Stomach smooth muscle (tissue), 2 donors: ENCODE measurements around the gene ARHGAP10.

Source experiments
- H3K27ac ChIP-seq: one replicate; pipeline ENCODE4 v1.7.0; 2013; ENCODE audit warnings: mild to moderate bottlenecking, low read length, inconsistent platforms
- H3K27me3 ChIP-seq, 2 donors: one replicate each; pipeline ENCODE4 v1.7.0; 2013; ENCODE audit warnings: low read length in 2 of 2; ENCODE audit not compliant: insufficient read depth in 2 of 2, control insufficient read depth in 1 of 2
- H3K36me3 ChIP-seq, 2 donors: one replicate each; pipeline ENCODE4 v1.7.0; 2013; ENCODE audit warnings: low read length in 2 of 2; ENCODE audit not compliant: control insufficient read depth in 2 of 2, insufficient read depth in 2 of 2
- H3K4me1 ChIP-seq: one replicate; pipeline ENCODE4 v1.7.0; 2013; ENCODE audit warnings: low read length; ENCODE audit not compliant: control insufficient read depth, insufficient read depth
- H3K4me3 ChIP-seq, 2 donors: one replicate each; pipeline ENCODE4 v1.7.0; 2013; ENCODE audit warnings: low read length in 2 of 2
- H3K9ac ChIP-seq, 2 donors: one replicate each; pipeline ENCODE4 v1.7.0; 2013; ENCODE audit warnings: low read length in 2 of 2, mild to moderate bottlenecking in 1 of 2
- H3K9me3 ChIP-seq, 2 donors: one replicate each; pipeline ENCODE4 v1.7.0; 2013; ENCODE audit warnings: low read length in 2 of 2; ENCODE audit not compliant: control insufficient read depth in 2 of 2
- donor health status: healthy.
- donor health status: Pancreatic carcinoma.

ARHGAP10 gene

DNA sequence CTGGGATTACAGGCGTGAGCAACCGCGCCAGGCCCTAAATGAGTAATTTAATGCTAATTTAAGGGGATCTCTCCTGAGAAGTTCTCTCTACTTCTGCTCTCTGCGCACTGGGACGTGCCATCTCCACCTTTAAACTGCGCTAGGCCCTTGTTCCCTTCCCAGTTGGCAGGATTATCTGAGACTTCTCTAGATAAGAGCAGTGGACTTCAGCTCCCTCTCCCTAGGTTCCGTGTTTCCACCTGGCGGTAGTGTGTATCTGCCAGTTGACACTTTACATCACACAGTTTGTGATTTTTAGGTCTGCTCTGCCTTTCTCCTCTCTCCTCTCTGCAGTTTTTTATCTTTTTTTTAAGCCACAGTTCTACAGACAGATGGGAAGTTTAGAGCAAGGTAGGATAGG lies 40.2 kb downstream of the ARHGAP10 start:
- Histone ChIP-seq H3K4me3 (peak overlapping the region; percentile 9 to 36), H3K27me3 (no peaks in the 10 kb centered on the region), H3K27ac (peak overlapping the region; percentile 66), H3K9ac (peak overlapping the region in 1 of 2 donors; percentile 8), H3K4me1 (peaks cover 42% of the 10 kb centered on the region), H3K9me3 (no peaks in the 10 kb centered on the region), H3K36me3 (peaks cover 0 to 2% of the 10 kb centered on the region in 2 donors)

DNA sequence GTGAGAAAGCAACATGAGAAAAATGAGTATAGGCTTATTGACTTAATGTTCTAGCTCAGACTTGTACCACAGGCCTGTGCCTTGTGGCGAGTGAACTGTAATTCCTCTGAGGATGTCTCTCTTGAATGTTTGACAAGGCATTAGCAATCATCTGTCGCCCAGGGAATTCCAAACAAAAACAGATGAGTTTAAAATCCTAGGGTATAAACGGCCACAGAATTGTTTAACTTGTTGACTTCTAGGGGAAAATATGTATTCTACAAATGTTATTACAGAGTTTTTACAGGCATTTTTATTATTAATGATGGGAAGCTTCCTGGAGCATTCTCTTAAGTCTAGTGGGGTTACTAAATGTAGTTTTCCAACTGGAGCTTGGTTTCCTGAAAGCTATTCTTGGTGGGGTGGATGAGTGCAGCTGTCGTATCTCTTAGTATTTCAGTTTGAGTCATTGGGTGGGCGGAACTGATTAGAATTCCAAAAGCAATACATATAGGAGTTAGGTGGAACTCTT lies 40.6 kb downstream of the ARHGAP10 start:
- Histone ChIP-seq H3K27ac (peak overlapping the region; percentile 66), H3K9ac (peak overlapping the region in 1 of 2 donors; percentile 8), H3K36me3 (peaks cover 0 to 2% of the 10 kb centered on the region in 2 donors), H3K4me1 (peaks cover 42% of the 10 kb centered on the region), H3K27me3 (no peaks in the 10 kb centered on the region), H3K9me3 (no peaks in the 10 kb centered on the region), H3K4me3 (peak overlapping the region; percentile 9 to 36)

DNA sequence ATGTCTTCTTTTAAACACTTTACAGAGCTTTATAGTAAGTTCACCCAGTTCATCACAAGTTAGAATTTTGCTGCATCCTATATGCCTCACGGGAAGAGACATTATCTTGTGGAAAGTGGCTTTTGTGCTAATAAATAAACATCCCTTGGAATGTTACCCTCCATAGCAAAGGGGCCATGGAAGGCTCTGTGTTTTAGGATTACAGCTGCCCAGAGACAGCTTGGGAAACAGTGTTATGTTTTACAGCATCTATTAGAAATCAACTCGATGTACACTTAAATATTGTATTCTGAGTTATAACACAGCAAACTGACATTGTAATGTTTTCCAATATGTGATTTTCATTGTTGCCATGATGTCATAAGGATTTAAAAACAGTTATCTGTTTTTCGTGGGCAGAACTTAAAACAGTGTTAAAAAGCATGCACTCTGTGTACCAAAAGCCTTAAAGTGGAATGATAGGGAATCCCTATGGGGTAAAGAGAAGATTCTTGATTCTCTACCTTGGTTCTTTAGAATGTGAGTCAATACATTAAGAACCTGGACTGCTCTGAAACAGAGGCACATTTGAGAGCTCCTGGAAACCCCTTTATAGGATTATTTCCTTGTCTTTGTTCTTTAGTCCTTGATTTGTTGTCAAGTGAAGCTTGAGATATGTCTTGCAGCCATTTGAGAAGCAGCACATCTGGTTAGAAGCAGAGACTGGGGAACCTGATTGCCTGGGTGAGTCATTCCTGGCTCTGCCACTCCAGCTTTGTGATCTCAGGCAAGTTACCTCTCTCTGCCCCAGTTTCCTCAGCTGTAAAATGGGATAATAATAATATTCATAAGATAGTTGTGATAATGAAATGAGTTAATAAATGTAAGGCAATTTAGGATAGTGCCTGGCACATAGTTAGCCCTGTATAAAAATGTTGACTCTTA lies 41.6 kb downstream of the ARHGAP10 start:
- Histone ChIP-seq H3K4me1 (peaks cover 45% of the 10 kb centered on the region), H3K9ac (no peak overlapping the region), H3K9me3 (no peaks in the 10 kb centered on the region), H3K27me3 (no peaks in the 10 kb centered on the region), H3K27ac (peak overlapping the region; percentile 19), H3K36me3 (peaks cover 0 to 2% of the 10 kb centered on the region in 2 donors), H3K4me3 (no peak overlapping the region)

DNA sequence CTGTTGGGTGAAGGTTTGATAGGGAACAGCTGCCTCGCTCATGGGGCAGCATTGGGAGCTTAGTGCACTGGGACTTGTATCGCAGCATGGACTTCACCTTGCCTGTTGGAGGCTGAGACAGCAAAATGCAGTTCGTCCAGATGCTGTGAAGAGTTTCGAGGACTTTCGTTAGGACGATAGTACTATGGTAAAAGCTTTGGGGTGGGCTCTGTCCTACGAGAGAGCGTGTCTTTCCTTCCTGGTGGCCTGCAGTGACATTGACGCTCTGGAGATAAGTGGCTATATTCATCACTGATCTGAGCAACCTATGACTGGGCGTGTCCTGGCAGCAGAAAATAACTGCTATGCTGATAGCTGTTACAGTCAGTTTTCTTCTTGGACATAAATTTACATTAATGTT lies 44.8 kb downstream of the ARHGAP10 start:
- Histone ChIP-seq H3K4me1 (peaks cover 48% of the 10 kb centered on the region), H3K36me3 (no peaks in the 10 kb centered on the region), H3K27me3 (no peaks in the 10 kb centered on the region), H3K9me3 (no peaks in the 10 kb centered on the region), H3K9ac (no peak overlapping the region), H3K27ac (no peak overlapping the region), H3K4me3 (no peak overlapping the region)

DNA sequence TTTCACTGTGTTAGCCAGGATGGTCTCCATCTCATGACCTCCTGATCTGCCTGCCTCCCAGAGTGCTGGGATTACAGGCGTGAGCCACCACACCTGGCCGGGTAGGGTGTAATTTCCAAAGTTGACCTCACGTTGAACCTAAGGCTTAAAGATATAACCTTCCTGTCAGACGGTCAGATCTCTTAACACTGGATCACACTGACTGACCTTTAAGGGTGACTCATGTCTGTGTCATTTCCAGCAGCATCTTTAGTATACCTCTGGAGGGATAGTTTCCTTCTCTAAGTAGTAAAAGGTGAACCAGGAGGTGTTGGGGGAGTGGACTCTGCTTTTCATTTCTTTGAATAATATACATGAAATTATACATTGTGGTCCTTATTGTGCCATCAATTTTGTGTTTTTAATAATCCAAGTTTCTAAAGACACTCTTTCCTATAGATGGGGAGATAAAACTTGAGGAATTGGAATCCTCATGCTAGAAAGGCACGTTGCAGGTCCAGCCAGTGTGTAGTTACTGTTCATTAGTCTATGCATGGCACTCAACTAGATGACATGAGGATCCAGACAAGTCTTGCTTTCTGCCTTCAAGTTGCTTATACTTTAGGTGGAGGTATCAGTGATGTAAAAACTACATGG lies 45.7 kb downstream of the ARHGAP10 start:
- H3K4me1 ChIP-seq: peaks cover 40% of the 10 kb centered on the region
- no peaks in the 10 kb centered on the region for H3K27me3 ChIP-seq
- no peak overlapping the region for H3K27ac ChIP-seq
- no peak overlapping the region for H3K9ac ChIP-seq
- H3K4me3 ChIP-seq: no peak overlapping the region
- H3K9me3 ChIP-seq: no peaks in the 10 kb centered on the region
- H3K36me3 ChIP-seq: no peaks in the 10 kb centered on the region

DNA sequence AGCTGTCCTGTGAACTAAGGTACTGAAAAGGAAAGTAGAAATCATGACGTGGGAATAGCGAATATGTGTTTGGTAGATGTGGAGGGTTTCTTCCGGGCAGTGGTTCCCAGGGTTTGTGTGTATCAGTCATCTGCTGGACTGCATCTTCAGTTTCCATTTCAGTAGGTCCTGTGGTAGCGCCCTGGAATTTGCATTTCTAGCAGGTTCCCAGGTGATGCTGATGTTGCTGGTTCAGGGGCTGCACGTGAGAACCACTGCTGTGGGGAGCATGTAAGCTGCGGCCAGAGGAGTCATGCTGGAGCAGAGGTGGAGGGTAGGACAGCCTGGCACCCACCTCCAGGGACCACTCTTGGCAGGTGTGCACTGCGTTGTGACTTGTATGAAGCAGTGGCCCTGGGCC lies 47.1 kb downstream of the ARHGAP10 start:
- Histone ChIP-seq H3K27me3 (no peaks in the 10 kb centered on the region), H3K27ac (no peak overlapping the region), H3K9me3 (no peaks in the 10 kb centered on the region), H3K9ac (no peak overlapping the region), H3K4me1 (peaks cover 33% of the 10 kb centered on the region), H3K4me3 (peak overlapping the region in 1 of 2 donors; percentile 15), H3K36me3 (no peaks in the 10 kb centered on the region)

DNA sequence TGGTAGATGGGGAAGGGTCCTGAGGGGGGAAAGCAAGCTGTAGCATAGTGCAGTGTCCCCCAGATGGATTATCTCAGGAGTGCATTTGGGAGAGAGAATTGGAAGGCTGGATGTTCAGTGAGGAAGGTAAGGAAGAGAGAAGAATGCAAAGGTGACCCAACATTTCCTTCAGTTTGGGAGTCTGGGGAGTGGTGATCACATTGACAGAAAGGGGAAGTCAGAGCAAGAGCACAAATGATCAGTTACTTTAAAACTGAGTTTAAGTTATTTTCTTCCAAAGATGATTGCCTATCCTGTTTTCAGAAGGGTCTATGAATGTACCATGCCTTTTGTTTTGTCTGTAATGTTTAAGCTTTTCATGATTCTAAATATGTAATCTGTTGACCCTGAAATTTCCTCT lies 47.6 kb downstream of the ARHGAP10 start:
- no peaks in the 10 kb centered on the region for H3K36me3 ChIP-seq
- H3K4me3 ChIP-seq: no peak overlapping the region
- no peaks in the 10 kb centered on the region for H3K27me3 ChIP-seq
- no peaks in the 10 kb centered on the region for H3K9me3 ChIP-seq
- no peak overlapping the region for H3K9ac ChIP-seq
- H3K4me1 ChIP-seq: peaks cover 30% of the 10 kb centered on the region
- H3K27ac ChIP-seq: no peak overlapping the region

DNA sequence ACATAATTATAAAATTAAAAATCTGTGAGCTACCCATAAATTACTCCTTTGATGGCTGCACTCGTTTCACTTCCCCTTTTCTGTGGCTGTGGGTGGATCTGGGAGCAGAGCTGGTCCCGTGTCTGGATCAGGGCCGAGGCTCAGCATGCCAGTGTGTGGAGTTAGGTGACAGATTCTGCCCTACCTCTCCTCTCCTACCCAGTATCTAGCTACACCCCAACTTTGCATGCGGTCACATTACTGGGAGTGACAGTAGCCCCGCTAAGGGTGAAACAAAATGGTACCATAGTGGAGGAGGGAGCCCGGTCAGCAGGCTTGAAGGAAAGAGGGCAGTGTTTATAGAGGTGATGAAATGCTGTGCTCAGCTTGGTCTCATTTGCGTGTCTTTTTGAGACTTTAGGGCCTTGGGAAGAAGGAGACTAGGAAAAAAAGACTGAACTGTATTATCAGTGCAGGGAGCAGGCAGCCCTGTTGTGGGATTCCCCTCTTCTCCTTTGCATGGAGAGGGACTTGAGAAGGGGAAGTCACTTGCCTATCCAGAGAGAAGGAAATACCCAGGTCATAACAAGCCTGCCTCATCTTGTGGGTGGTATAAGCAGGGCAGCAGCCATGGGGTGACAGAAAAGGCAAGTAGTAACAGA lies 48.4 kb downstream of the ARHGAP10 start:
- Histone ChIP-seq H3K4me1 (peaks cover 27% of the 10 kb centered on the region), H3K9ac (no peak overlapping the region), H3K4me3 (peak overlapping the region in 1 of 2 donors; percentile 15), H3K9me3 (no peaks in the 10 kb centered on the region), H3K36me3 (no peaks in the 10 kb centered on the region), H3K27ac (peak overlapping the region; percentile 24), H3K27me3 (no peaks in the 10 kb centered on the region)

DNA sequence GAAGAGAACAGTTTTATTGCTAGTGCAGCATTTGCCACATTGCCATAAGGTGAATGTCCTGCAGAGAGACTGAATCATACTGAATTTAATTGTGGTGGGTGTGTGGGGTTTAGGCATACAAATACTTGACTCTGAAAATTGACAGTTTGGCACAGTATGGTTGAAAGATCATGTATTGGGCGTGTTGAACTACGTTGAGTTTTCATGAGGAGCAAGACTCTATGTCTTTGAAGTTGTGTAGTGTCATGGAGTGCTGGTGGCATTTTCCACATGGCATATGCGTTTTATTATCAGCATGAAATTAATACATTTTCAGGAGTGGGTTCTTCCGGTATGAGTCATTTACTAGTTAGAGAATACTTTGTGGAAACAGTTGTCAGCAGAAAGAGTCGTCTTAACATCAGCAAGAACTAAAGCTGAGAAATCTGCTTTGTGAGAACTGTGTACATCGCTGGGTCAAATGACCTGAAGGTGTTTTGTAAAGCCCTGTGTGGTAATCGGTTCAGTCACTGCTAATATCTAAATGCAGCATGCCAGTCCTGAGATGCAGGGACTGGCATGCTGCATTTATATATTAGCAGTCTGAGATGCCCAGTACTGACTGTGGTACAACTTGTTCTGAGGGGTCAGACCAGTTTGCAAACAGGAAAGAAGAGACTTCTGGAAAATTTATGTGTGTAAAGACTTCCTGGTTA lies 50.3 kb downstream of the ARHGAP10 start:
- Histone ChIP-seq H3K9ac (no peak overlapping the region), H3K4me1 (peaks cover 29% of the 10 kb centered on the region), H3K9me3 (no peaks in the 10 kb centered on the region), H3K27ac (no peak overlapping the region), H3K4me3 (no peak overlapping the region), H3K27me3 (no peaks in the 10 kb centered on the region), H3K36me3 (no peaks in the 10 kb centered on the region)

DNA sequence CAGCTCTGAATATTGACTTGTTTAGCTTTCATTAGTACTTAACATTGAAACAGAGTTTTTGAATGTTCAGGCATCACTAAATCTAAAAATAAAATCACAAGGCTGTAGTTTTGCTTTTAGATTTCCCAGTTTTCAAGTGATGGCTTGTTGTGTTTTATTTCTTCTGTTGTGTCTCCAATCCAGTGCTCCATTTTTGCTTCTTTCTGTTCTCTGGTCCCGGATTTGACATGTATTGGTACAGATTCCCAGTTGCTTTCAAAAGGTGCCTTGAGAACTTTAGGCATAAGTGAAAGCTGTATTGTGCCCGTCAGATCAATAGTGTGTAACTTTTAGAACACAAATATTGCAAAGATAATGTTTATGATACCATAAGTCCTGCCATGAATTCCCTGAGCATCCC lies 53.2 kb downstream of the ARHGAP10 start:
- no peaks in the 10 kb centered on the region for H3K27me3 ChIP-seq
- no peak overlapping the region for H3K9ac ChIP-seq
- H3K36me3 ChIP-seq: no peaks in the 10 kb centered on the region
- no peaks in the 10 kb centered on the region for H3K9me3 ChIP-seq
- peaks cover 37% of the 10 kb centered on the region for H3K4me1 ChIP-seq
- H3K4me3 ChIP-seq: no peak overlapping the region
- H3K27ac ChIP-seq: no peak overlapping the region
